HUES48 (cell line): ENCODE data around the gene ERN1.
"Not testable (repeated sequence)": the region's sequence is repeated elsewhere in the genome, so short reads cannot be mapped to it uniquely, and the experiment has no call there.

Source experiments
- H3K27ac ChIP-seq: one replicate; pipeline ENCODE4 v1.7.0; 2013; ENCODE audit warnings: low read depth, low read length, inconsistent platforms
- H3K27me3 ChIP-seq: 2 replicates; pipeline ENCODE4 v1.6.1; 2013; ENCODE audit warnings: mild to moderate bottlenecking, low read length; ENCODE audit not compliant: control insufficient read depth, insufficient read depth
- H3K36me3 ChIP-seq: 2 replicates; pipeline ENCODE4 v1.6.1; 2013; ENCODE audit warnings: low read length; ENCODE audit not compliant: control insufficient read depth, insufficient read depth
- H3K4me1 ChIP-seq: 2 replicates; pipeline ENCODE4 v1.6.1; 2013; ENCODE audit warnings: mild to moderate bottlenecking, low read length; ENCODE audit not compliant: control insufficient read depth, insufficient read depth
- H3K4me3 ChIP-seq: 2 replicates; pipeline ENCODE4 v1.5.1; 2013; ENCODE audit warnings: mild to moderate bottlenecking, low read depth, low read length
- H3K9ac ChIP-seq: 2 replicates; pipeline ENCODE4 v1.6.1; 2013; ENCODE audit warnings: mild to moderate bottlenecking, low read depth, low read length, moderate library complexity
- H3K9me3 ChIP-seq: 2 replicates; pipeline ENCODE4 v1.6.1; 2013; ENCODE audit warnings: low read length; ENCODE audit not compliant: control insufficient read depth, insufficient read depth

Gene ERN1

GRCh38 chr17:64167666-64168065, 37.7 kb upstream of the ERN1 start:
- H3K9me3 ChIP-seq, H3K27me3 ChIP-seq, H3K27ac ChIP-seq, H3K4me1 ChIP-seq, H3K4me3 ChIP-seq, H3K9ac ChIP-seq, H3K36me3 ChIP-seq: not testable (repeated sequence)

GRCh38 chr17:64166876-64167275, 36.9 kb upstream of the ERN1 start:
- Histone ChIP-seq H3K9me3 (no peaks in the 10 kb centered on the region), H3K27me3 (no peaks in the 10 kb centered on the region), H3K9ac (no peak overlapping the region), H3K4me3 (no peak overlapping the region), H3K4me1 (no peaks in the 10 kb centered on the region), H3K36me3 (no peaks in the 10 kb centered on the region; the same call in 1 of the 2 replicates), H3K27ac (no peak overlapping the region)

GRCh38 chr17:64165347-64165746, 35.4 kb upstream of the ERN1 start:
- Histone ChIP-seq H3K4me3 (no peak overlapping the region), H3K36me3 (no peaks in the 10 kb centered on the region), H3K9me3 (no peaks in the 10 kb centered on the region), H3K27ac (no peak overlapping the region), H3K9ac (no peak overlapping the region), H3K4me1 (no peaks in the 10 kb centered on the region), H3K27me3 (no peaks in the 10 kb centered on the region)

- Histone ChIP-seq H3K9me3 (no peaks in the 10 kb centered on the region), H3K27me3 (no peaks in the 10 kb centered on the region), H3K4me3 (no peak overlapping the region), H3K27ac (no peak overlapping the region), H3K9ac (no peak overlapping the region), H3K36me3 (no peaks in the 10 kb centered on the region), H3K4me1 (no peaks in the 10 kb centered on the region)
Observed at GRCh38 chr17:64164596-64165285, 34.8 kb upstream of the ERN1 start.

- H3K4me1 ChIP-seq: peaks cover 4% of the 10 kb centered on the region; the same call in 1 of the 2 replicates
- no peak overlapping the region for H3K9ac ChIP-seq
- no peak overlapping the region for H3K4me3 ChIP-seq
- H3K27ac ChIP-seq: no peak overlapping the region
- no peaks in the 10 kb centered on the region for H3K9me3 ChIP-seq
- H3K27me3 ChIP-seq: no peaks in the 10 kb centered on the region
- H3K36me3 ChIP-seq: no peaks in the 10 kb centered on the region
Observed at GRCh38 chr17:64163468-64163867, 33.5 kb upstream of the ERN1 start.

- H3K4me1 ChIP-seq: peaks cover 4% of the 10 kb centered on the region; the same call in 1 of the 2 replicates
- no peaks in the 10 kb centered on the region for H3K36me3 ChIP-seq
- H3K4me3 ChIP-seq: no peak overlapping the region
- no peak overlapping the region for H3K9ac ChIP-seq
- H3K27me3 ChIP-seq: no peaks in the 10 kb centered on the region
- H3K27ac ChIP-seq: no peak overlapping the region
- H3K9me3 ChIP-seq: no peaks in the 10 kb centered on the region
Observed at GRCh38 chr17:64162554-64162953, 32.6 kb upstream of the ERN1 start.

GRCh38 chr17:64161380-64162176, 31.6 kb upstream of the ERN1 start:
- H3K27ac ChIP-seq: no peak overlapping the region
- H3K9me3 ChIP-seq: no peaks in the 10 kb centered on the region
- no peak overlapping the region for H3K9ac ChIP-seq
- H3K36me3 ChIP-seq: no peaks in the 10 kb centered on the region
- H3K4me3 ChIP-seq: no peak overlapping the region
- H3K27me3 ChIP-seq: no peaks in the 10 kb centered on the region
- H3K4me1 ChIP-seq: peaks cover 4% of the 10 kb centered on the region; the same call in 1 of the 2 replicates

- Histone ChIP-seq H3K27me3 (no peaks in the 10 kb centered on the region), H3K4me3 (no peak overlapping the region), H3K9ac (no peak overlapping the region), H3K4me1 (peaks cover 4% of the 10 kb centered on the region; the same call in 1 of the 2 replicates), H3K36me3 (no peaks in the 10 kb centered on the region), H3K9me3 (no peaks in the 10 kb centered on the region), H3K27ac (no peak overlapping the region)
Observed at GRCh38 chr17:64160378-64160777, 30.4 kb upstream of the ERN1 start.

GRCh38 chr17:64158831-64159590, 29.1 kb upstream of the ERN1 start:
- peaks cover 4% of the 10 kb centered on the region; the same call in 1 of the 2 replicates for H3K4me1 ChIP-seq
- no peaks in the 10 kb centered on the region for H3K27me3 ChIP-seq
- H3K27ac ChIP-seq: no peak overlapping the region
- no peaks in the 10 kb centered on the region for H3K36me3 ChIP-seq
- H3K9ac ChIP-seq: no peak overlapping the region
- H3K4me3 ChIP-seq: no peak overlapping the region
- no peaks in the 10 kb centered on the region for H3K9me3 ChIP-seq

- H3K27ac ChIP-seq: no peak overlapping the region
- H3K9ac ChIP-seq: no peak overlapping the region
- no peaks in the 10 kb centered on the region for H3K36me3 ChIP-seq
- peaks cover 4% of the 10 kb centered on the region; the same call in 1 of the 2 replicates for H3K4me1 ChIP-seq
- no peaks in the 10 kb centered on the region for H3K9me3 ChIP-seq
- H3K27me3 ChIP-seq: no peaks in the 10 kb centered on the region
- H3K4me3 ChIP-seq: no peak overlapping the region
Observed at GRCh38 chr17:64158406-64158805, 28.5 kb upstream of the ERN1 start.
